H1 (cell line): Measurements from ENCODE around the gene PFN3. TPM values are rescaled to one million over a fixed set of nuclear protein-coding genes. Genes with fewer than 3 reads are reported as not detected.

Experiments used
- BRCA1 ChIP-seq: IDR thresholded peaks from 2 replicates; pipeline ENCODE4 v1.6.1; 2012; ENCODE audit warnings: low read depth, low read length, improper control_type of control experiment
- CHD7 ChIP-seq: fragments of 300-600 bp; sonication (generic); IDR thresholded peaks from 2 replicates; pipeline ENCODE4 v1.7.1; 2012; ENCODE audit warnings: low read length, moderate library complexity, mild to moderate bottlenecking, inconsistent platforms; ENCODE audit not compliant: insufficient replicate concordance
- GTF2F1 ChIP-seq: IDR thresholded peaks from 2 replicates; pipeline ENCODE4 v1.6.1; 2012; ENCODE audit warnings: low read depth, low read length, improper control_type of control experiment, borderline replicate concordance
- polyA plus RNA-seq, 7 experiments: library from polyadenylated mRNA; depleted of rRNA in 3 of 7; stranded (reverse) in 5 of 7; unstranded in 2 of 7; fragments of >200 nt in 5 of 7; fragments of 200-250 nt in 2 of 7; gene quantifications; 1 replicate in 5 of 7; 2 replicates in 1 of 7; 4 replicates in 1 of 7; pipeline versions ENCODE4 v1.2.1 to v1.2.3, GENCODE V29; 2011 to 2013; ENCODE audit warnings: missing spikeins in 2 of 7, mixed read lengths in 2 of 7
- total RNA-seq: library from RNA; stranded (reverse); fragmentation: NEBNext Ultra II Directional; extraction: Animal tissue kit (Norgen Biotek cat#: 25700); gene quantifications from 2 replicates; pipeline ENCODE4 v1.2.1, GENCODE V29; 2021

PFN3 gene
- total and polyA plus RNA-seq, 2 of the 8 experiments (the other 6 are each of a cell fraction or from before 2014, with no cell fraction given), result not detected

- no peak for TF ChIP-seq CHD7
- no peak for TF ChIP-seq BRCA1
- no peak for TF ChIP-seq GTF2F1
These were observed 36.1 kb downstream of the PFN3 start (continued) for GRCh38 chr5:177364159-177364962.
